HepG2 (cell line): ENCODE data around the gene SLC22A31. TPM values are rescaled to one million over a fixed set of nuclear protein-coding genes. Genes with fewer than 3 reads are reported as not detected.

ENCODE experiments used
- BRCA1 ChIP-seq: sonication (generic); formaldehyde crosslinking; IDR thresholded peaks from 2 replicates; pipeline ENCODE4 v1.4.0; 2020; ENCODE audit warnings: missing genetic modification reagents
- GFI1 ChIP-seq: sonication (generic); formaldehyde crosslinking; IDR thresholded peaks from 2 replicates; pipeline ENCODE4 v1.5.0; 2020; ENCODE audit warnings: missing genetic modification reagents, mild to moderate bottlenecking, borderline replicate concordance
- IKZF5 ChIP-seq: IDR thresholded peaks from 2 replicates; pipeline ENCODE4 v1.6.1; 2018; ENCODE audit warnings: missing genetic modification reagents, mild to moderate bottlenecking, missing compliant biosample characterization
- KAT2B ChIP-seq: fragments of 150-350 bp; IDR thresholded peaks from 2 replicates; pipeline ENCODE4 v1.6.1; 2014; ENCODE audit warnings: low read depth, low read length, borderline replicate concordance
- KMT2B ChIP-seq: IDR thresholded peaks from 2 replicates; pipeline ENCODE4 v1.6.1; 2016; ENCODE audit warnings: missing genetic modification reagents, missing compliant biosample characterization
- MIXL1 ChIP-seq: IDR thresholded peaks from 2 replicates; pipeline ENCODE4 v1.6.1; 2016
- MTA1 ChIP-seq: sonication (generic); formaldehyde crosslinking; IDR thresholded peaks from 2 replicates; pipeline ENCODE4 v1.4.0; 2020; ENCODE audit warnings: missing genetic modification reagents, mild to moderate bottlenecking, borderline replicate concordance
- NFATC3 ChIP-seq: sonication (generic); formaldehyde crosslinking; IDR thresholded peaks from 2 replicates; pipeline ENCODE4 v1.5.1; 2020; ENCODE audit warnings: mild to moderate bottlenecking, missing genetic modification reagents
- NPAS2 ChIP-seq: sonication (generic); formaldehyde crosslinking; IDR thresholded peaks from 2 replicates; pipeline ENCODE4 v1.8.0; 2022; ENCODE audit warnings: mild to moderate bottlenecking, missing genetic modification reagents, borderline replicate concordance
- PCBP1 ChIP-seq: fragments of 200-400 bp; formaldehyde crosslinking; IDR thresholded peaks from 2 replicates; pipeline ENCODE4 v1.6.1; 2017; ENCODE audit warnings: mild to moderate bottlenecking, low read depth, low read length, borderline replicate concordance
- PREB ChIP-seq: sonication (generic); formaldehyde crosslinking; IDR thresholded peaks from 2 replicates; pipeline ENCODE4 v1.4.0; 2020; ENCODE audit warnings: missing genetic modification reagents
- REL ChIP-seq: sonication (generic); formaldehyde crosslinking; conservative IDR thresholded peaks from 2 replicates; pipeline ENCODE4 v1.8.0; 2022; ENCODE audit warnings: mild to moderate bottlenecking, missing genetic modification reagents, moderate library complexity
- ZBTB26 ChIP-seq: IDR thresholded peaks from 2 replicates; pipeline ENCODE4 v1.6.1; 2016; ENCODE audit warnings: missing compliant biosample characterization, missing genetic modification reagents, borderline replicate concordance
- ZBTB46 ChIP-seq: sonication (generic); formaldehyde crosslinking; IDR thresholded peaks from 2 replicates; pipeline ENCODE4 v1.4.0; 2020; ENCODE audit warnings: mild to moderate bottlenecking, missing genetic modification reagents, borderline replicate concordance
- ZNF546 ChIP-seq: sonication (generic); formaldehyde crosslinking; conservative IDR thresholded peaks from 2 replicates; pipeline ENCODE4 v1.8.1; 2023; ENCODE audit warnings: mild to moderate bottlenecking, missing genetic modification reagents
- ZNF768 ChIP-seq: sonication (generic); formaldehyde crosslinking; IDR thresholded peaks from 2 replicates; pipeline ENCODE4 v1.4.0; 2020; ENCODE audit warnings: missing genetic modification reagents
- ZNF775 ChIP-seq: sonication (generic); formaldehyde crosslinking; IDR thresholded peaks from 2 replicates; pipeline ENCODE4 v1.4.0; 2020; ENCODE audit warnings: missing genetic modification reagents, mild to moderate bottlenecking, moderate library complexity, borderline replicate concordance
- ZNF782 ChIP-seq: sonication (generic); formaldehyde crosslinking; IDR thresholded peaks from 2 replicates; pipeline ENCODE4 v1.4.0; 2020; ENCODE audit warnings: missing genetic modification reagents, mild to moderate bottlenecking, borderline replicate concordance
- polyA plus RNA-seq, 8 experiments: library from polyadenylated mRNA; depleted of rRNA in 3 of 8; stranded (reverse) in 7 of 8; unstranded in 1 of 8; fragments of >200 nt; fragmentation: Illumina TruSeq in 4 of 8; extraction: Trizol in 4 of 8; gene quantifications; 2 replicates each; pipeline versions ENCODE4 v1.2.1 to v1.2.3, GENCODE V29; 2011 to 2016; ENCODE audit warnings: low read depth in 4 of 8, missing spikeins in 1 of 8, mixed read lengths in 1 of 8; ENCODE audit not compliant: insufficient read depth in 1 of 8
- total RNA-seq, 5 experiments: library from RNA; depleted of rRNA; stranded (reverse); fragments of >200 nt; fragmentation: Illumina TruSeq; extraction: Trizol; gene quantifications; 2 replicates each; pipeline ENCODE4 v1.2.3, GENCODE V29; 2016; ENCODE audit warnings: low read depth in 1 of 5
- TF ChIP-seq, protein P1 (sequence below): sonication (generic); formaldehyde crosslinking; IDR thresholded peaks from 2 replicates; pipeline ENCODE4 v1.4.0; 2020; ENCODE audit warnings: mild to moderate bottlenecking, missing genetic modification reagents
- TF ChIP-seq, protein P2 (sequence below): sonication (generic); formaldehyde crosslinking; IDR thresholded peaks from 2 replicates; pipeline ENCODE4 v1.5.1; 2020; ENCODE audit warnings: mild to moderate bottlenecking, missing genetic modification reagents

SLC22A31 gene
- total and polyA plus RNA-seq, 2 of the 13 experiments (the other 11 are each of a cell fraction or from before 2014, with no cell fraction given): 67.3 to 83.3 TPM

- no peak for TF ChIP-seq ZBTB26 (CRISPR knock-in tag)
- no peak for TF ChIP-seq ZNF768 (CRISPR knock-in tag)
- TF ChIP-seq ZNF782 (CRISPR knock-in tag): no peak
- TF ChIP-seq ZNF546: no peak
- no peak for TF ChIP-seq NFATC3 (CRISPR knock-in tag)
- TF ChIP-seq PREB: no peak
- TF ChIP-seq, protein P1, sequence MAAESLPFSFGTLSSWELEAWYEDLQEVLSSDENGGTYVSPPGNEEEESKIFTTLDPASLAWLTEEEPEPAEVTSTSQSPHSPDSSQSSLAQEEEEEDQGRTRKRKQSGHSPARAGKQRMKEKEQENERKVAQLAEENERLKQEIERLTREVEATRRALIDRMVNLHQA (CRISPR knock-in tag): no peak
- no peak for TF ChIP-seq PCBP1
- TF ChIP-seq GFI1 (CRISPR knock-in tag): 0 out of 2 replicates have a peak, but pooled peaks have one; percentile 1
- TF ChIP-seq ZBTB46 (CRISPR knock-in tag): 0 out of 2 replicates have a peak, but pooled peaks have one; percentile 64
- TF ChIP-seq BRCA1 (CRISPR knock-in tag): no peak
- TF ChIP-seq KAT2B: no peak
- no peak for TF ChIP-seq NPAS2
- TF ChIP-seq MIXL1 (CRISPR knock-in tag): peak; percentile 99
- no peak for TF ChIP-seq REL (CRISPR knock-in tag)
- TF ChIP-seq, protein P2, sequence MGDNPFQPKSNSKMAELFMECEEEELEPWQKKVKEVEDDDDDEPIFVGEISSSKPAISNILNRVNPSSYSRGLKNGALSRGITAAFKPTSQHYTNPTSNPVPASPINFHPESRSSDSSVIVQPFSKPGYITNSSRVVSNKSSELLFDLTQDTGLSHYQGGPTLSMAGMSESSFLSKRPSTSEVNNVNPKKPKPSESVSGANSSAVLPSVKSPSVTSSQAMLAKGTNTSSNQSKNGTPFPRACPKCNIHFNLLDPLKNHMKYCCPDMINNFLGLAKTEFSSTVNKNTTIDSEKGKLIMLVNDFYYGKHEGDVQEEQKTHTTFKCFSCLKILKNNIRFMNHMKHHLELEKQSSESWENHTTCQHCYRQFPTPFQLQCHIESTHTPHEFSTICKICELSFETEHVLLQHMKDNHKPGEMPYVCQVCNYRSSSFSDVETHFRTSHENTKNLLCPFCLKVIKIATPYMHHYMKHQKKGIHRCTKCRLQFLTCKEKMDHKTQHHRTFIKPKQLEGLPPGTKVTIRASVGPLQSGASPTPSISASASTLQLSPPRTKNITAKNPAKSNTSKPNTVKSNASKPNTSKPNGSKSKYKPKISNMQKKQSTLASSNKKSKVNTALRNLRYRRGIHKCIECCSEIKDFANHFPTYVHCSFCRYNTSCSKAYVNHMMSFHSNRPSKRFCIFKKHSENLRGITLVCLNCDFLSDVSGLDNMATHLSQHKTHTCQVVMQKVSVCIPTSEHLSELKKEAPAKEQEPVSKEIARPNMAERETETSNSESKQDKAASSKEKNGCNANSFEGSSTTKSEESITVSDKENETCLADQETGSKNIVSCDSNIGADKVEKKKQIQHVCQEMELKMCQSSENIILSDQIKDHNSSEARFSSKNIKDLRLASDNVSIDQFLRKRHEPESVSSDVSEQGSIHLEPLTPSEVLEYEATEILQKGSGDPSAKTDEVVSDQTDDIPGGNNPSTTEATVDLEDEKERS (CRISPR knock-in tag): no peak
- TF ChIP-seq IKZF5 (CRISPR knock-in tag): peak; percentile 61; the same call in 1 of the 2 replicates
- TF ChIP-seq ZNF775 (CRISPR knock-in tag): no peak
- no peak for TF ChIP-seq MTA1 (CRISPR knock-in tag)
- 0 out of 2 replicates have a peak, but pooled peaks have one; percentile 52 for TF ChIP-seq KMT2B
Observed at GRCh38 chr16:89216315-89217137, 16.2 kb upstream of the SLC22A31 start (continued).
